Tibial nerve (tissue), 4 donors: ENCODE data around the gene RTP4. TPM values are rescaled to one million over a fixed set of nuclear protein-coding genes. Genes with fewer than 3 reads are reported as not detected.

Experiments used
- DNase-seq, 2 donors: peaks; one replicate each; pipeline ENCODE4 v3.0.0-alpha.2; 2019; ENCODE audit warnings: low spot score in 2 of 2
- H3K27ac ChIP-seq, 4 donors: fragments of 200-600 bp; sonication (generic) in 3 of 4; one replicate each; pipeline ENCODE4 v1.5.1; 2017 to 2019; ENCODE audit warnings: mild to moderate bottlenecking in 1 of 4
- H3K27me3 ChIP-seq, 2 donors: fragments of 200-600 bp; sonication (generic) in 1 of 2; one replicate each; pipeline versions ENCODE4 v1.5.1 to v1.6.0; 2017 to 2019
- H3K36me3 ChIP-seq, 3 donors: fragments of 200-600 bp; sonication (generic); one replicate each; pipeline ENCODE4 v1.5.1; 2018 to 2019
- H3K4me1 ChIP-seq, 4 donors: fragments of 200-600 bp; sonication (generic) in 3 of 4; one replicate each; pipeline ENCODE4 v1.5.1; 2017 to 2019
- H3K4me3 ChIP-seq, 4 donors: fragments of 200-600 bp; sonication (generic) in 3 of 4; one replicate each; pipeline ENCODE4 v1.5.1; 2017 to 2019; ENCODE audit warnings: mild to moderate bottlenecking in 1 of 4, moderate library complexity in 1 of 4
- H3K9me3 ChIP-seq, 4 donors: fragments of 200-600 bp; sonication (generic) in 3 of 4; one replicate each; pipeline ENCODE4 v1.5.1; 2017 to 2019
- EP300 ChIP-seq, 2 donors: sonication (generic); formaldehyde crosslinking; IDR thresholded peaks; one replicate each; pipeline ENCODE4 v1.6.1; 2017; ENCODE audit warnings: antibody characterized with exemption in 2 of 2, mild to moderate bottlenecking in 1 of 2
- POLR2A ChIP-seq, 2 donors: fragments of 450-650 bp; IDR thresholded peaks; one replicate each; pipeline ENCODE4 v1.6.1; 2017; ENCODE audit warnings: antibody characterized with exemption in 2 of 2, mild to moderate bottlenecking in 2 of 2, moderate library complexity in 2 of 2
- WGBS, 2 donors: methylation state at CpG; one replicate each; pipeline ENCODE4 v1.1.5; 2018; 5-methylcytosine and 5-hydroxymethylcytosine counted together
- total RNA-seq, 4 donors: library from RNA; depleted of rRNA; stranded (reverse); fragments of >200 nt; gene quantifications; one replicate each; pipeline ENCODE4 v1.1.0, GENCODE V29; 2016
- TF ChIP-seq, protein P1 (sequence below), 5 experiments: fragments of 200-600 bp in 3 of 5; fragments of 450-650 bp in 2 of 5; sonication (generic) in 3 of 5; IDR thresholded peaks; one replicate each; pipeline ENCODE4 v1.5.1; 2016 to 2019; ENCODE audit warnings: antibody characterized with exemption in 5 of 5, mild to moderate bottlenecking in 3 of 5, moderate library complexity in 2 of 5

RTP4 gene
- total RNA-seq, 4 donors from 2014 or later, result 0.60 to 3.7 (median 1.8) TPM

DNA sequence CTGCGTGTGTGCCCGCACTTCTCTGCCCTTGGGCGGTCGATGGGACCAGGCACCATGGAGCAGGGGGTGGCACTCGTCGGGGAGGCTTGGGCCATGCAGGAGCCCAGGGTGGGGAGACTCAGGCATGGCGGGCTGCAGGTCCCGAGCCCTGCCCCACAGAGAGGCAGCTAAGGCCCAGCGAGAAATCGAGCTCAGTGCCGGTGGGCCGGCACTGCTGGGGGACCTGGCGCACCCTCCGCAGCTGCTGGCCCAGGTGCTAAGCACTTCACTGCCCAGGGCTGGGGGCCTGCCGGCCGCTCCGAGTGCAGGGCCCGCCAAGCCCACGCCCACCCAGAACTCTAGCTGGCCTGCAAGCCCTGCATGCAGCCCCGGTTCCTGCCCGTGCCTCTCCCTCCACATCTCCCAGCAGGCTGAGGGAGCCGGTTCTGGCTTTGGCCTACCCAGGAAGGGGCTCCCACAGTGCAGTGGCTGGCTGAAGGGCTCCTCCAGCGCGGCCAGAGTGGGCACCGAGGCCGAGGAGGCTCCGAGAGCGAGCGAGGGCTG, 553 bp upstream of the RTP4 start:
- Histone ChIP-seq H3K27me3 (no peaks in the 10 kb centered on the region), H3K36me3 (peaks cover 0 to 23% (median 11%) of the 10 kb centered on the region in 3 donors), H3K4me3 (peak overlapping the region; percentile 22 to 62 (median 44)), H3K27ac (peak overlapping the region; percentile 65 to 94 (median 90)), H3K4me1 (peaks cover 0 to 19% (median 7%) of the 10 kb centered on the region in 4 donors), H3K9me3 (peaks cover 0 to 6% (median 0%) of the 10 kb centered on the region in 4 donors)
- WGBS, 2 donors, result 71 to 76% methylated on average over 16 to 21 of the region's 29 CpGs
- TF ChIP-seq EP300 (IDR thresholded peaks at IDR 0.05) (no peak), POLR2A (IDR thresholded peaks at IDR 0.05) (no peak)
- TF ChIP-seq, protein P1, sequence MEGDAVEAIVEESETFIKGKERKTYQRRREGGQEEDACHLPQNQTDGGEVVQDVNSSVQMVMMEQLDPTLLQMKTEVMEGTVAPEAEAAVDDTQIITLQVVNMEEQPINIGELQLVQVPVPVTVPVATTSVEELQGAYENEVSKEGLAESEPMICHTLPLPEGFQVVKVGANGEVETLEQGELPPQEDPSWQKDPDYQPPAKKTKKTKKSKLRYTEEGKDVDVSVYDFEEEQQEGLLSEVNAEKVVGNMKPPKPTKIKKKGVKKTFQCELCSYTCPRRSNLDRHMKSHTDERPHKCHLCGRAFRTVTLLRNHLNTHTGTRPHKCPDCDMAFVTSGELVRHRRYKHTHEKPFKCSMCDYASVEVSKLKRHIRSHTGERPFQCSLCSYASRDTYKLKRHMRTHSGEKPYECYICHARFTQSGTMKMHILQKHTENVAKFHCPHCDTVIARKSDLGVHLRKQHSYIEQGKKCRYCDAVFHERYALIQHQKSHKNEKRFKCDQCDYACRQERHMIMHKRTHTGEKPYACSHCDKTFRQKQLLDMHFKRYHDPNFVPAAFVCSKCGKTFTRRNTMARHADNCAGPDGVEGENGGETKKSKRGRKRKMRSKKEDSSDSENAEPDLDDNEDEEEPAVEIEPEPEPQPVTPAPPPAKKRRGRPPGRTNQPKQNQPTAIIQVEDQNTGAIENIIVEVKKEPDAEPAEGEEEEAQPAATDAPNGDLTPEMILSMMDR (IDR thresholded peaks at IDR 0.05), result no peak
- no peak for DNase-seq

GRCh38 chr3:187369089-187369447, 883 bp downstream of the RTP4 start:
- no peak for DNase-seq
- TF ChIP-seq, protein P1 (IDR thresholded peaks at IDR 0.05), result no peak
- TF ChIP-seq EP300 (IDR thresholded peaks at IDR 0.05) (no peak), POLR2A (IDR thresholded peaks at IDR 0.05) (no peak)
- H3K36me3 ChIP-seq, result peaks cover 0 to 38% (median 11%) of the 10 kb centered on the region in 3 donors
- H3K4me3 ChIP-seq, result peak overlapping the region; percentile 22 to 62 (median 44)
- WGBS, 2 donors, result 79 to 87% methylated on average over 1 of the region's 1 CpG
- H3K27me3 ChIP-seq, result no peaks in the 10 kb centered on the region
- H3K27ac ChIP-seq, result peak overlapping the region; percentile 65 to 94 (median 90)
- peaks cover 0 to 11% (median 0%) of the 10 kb centered on the region in 4 donors for H3K9me3 ChIP-seq
- peaks cover 0 to 19% (median 7%) of the 10 kb centered on the region in 4 donors for H3K4me1 ChIP-seq

- no peak for DNase-seq
- Histone ChIP-seq H3K4me1 (peaks cover 0 to 19% (median 7%) of the 10 kb centered on the region in 4 donors), H3K9me3 (peaks cover 0 to 11% (median 0%) of the 10 kb centered on the region in 4 donors), H3K36me3 (peaks cover 0 to 44% (median 11%) of the 10 kb centered on the region in 3 donors), H3K27ac (no peak overlapping the region), H3K27me3 (no peaks in the 10 kb centered on the region), H3K4me3 (no peak overlapping the region)
- TF ChIP-seq POLR2A (IDR thresholded peaks at IDR 0.05), result no peak
- TF ChIP-seq, protein P1 (IDR thresholded peaks at IDR 0.05), result no peak
- TF ChIP-seq EP300 (IDR thresholded peaks at IDR 0.05), result no peak
- 82 to 87% methylated on average over 3 of the region's 3 CpGs for WGBS, 2 donors
These were observed 1.9 kb downstream of the RTP4 start for GRCh38 chr3:187370051-187370450.

DNA sequence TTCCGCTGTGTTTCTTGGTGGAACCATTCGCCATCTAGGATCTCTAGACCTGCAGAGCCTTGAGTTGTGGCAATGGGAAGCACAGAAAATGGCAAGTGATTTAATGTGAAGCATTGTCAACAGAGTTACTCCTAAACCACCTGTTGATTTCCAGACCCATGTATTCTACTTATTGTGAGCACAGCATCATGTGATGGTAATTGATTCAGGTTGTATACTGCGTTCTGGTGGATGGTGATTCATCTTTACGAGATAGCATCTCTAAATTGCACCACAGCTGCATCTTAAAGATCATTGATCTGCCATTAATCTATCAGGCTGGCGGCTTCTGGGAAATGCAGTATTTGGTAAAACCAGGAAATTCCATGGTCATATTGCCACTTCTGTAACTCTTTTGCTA, 7.4 kb downstream of the RTP4 start:
- Histone ChIP-seq H3K36me3 (peaks cover 0 to 63% (median 9%) of the 10 kb centered on the region in 3 donors), H3K4me3 (no peak overlapping the region), H3K27me3 (no peaks in the 10 kb centered on the region), H3K4me1 (no peaks in the 10 kb centered on the region), H3K9me3 (peaks cover 0 to 14% (median 0%) of the 10 kb centered on the region in 4 donors), H3K27ac (no peak overlapping the region)
- no peak for DNase-seq
- TF ChIP-seq EP300 (IDR thresholded peaks at IDR 0.05) (no peak), POLR2A (IDR thresholded peaks at IDR 0.05) (no peak)
- TF ChIP-seq, protein P1 (IDR thresholded peaks at IDR 0.05), result no peak
- WGBS, 2 donors, result 77 to 96% methylated on average over 5 of the region's 5 CpGs

DNA sequence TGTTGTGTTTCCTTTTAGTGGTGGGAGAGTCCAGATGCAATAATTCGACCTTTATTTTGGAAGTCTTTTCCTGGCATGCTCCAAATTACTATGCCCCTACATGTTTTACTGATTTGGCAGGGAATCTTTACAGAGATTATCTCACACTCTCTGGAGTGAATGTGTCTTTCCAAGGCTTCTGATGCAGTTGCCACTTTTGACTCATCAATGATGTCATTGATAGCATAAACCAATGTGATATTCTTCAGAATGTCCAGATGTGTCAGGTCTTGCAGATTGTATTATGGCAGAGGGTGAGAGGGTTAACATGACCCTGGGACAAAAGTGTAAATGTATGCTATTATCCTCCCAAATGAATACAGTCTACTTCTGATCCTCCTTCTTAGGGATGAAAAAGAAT, 9.7 kb downstream of the RTP4 start:
- 91 to 100% methylated on average over 1 of the region's 1 CpG for WGBS, 2 donors
- no peak overlapping the region for H3K27ac ChIP-seq
- H3K4me3 ChIP-seq, result no peak overlapping the region
- H3K36me3 ChIP-seq, result peaks cover 0 to 40% (median 0%) of the 10 kb centered on the region in 3 donors
- DNase-seq, result no peak
- no peak for TF ChIP-seq POLR2A (IDR thresholded peaks at IDR 0.05)
- TF ChIP-seq, protein P1 (IDR thresholded peaks at IDR 0.05), result no peak
- TF ChIP-seq EP300 (IDR thresholded peaks at IDR 0.05), result no peak
- peaks cover 0 to 7% (median 0%) of the 10 kb centered on the region in 4 donors for H3K9me3 ChIP-seq
- H3K4me1 ChIP-seq, result no peaks in the 10 kb centered on the region
- no peaks in the 10 kb centered on the region for H3K27me3 ChIP-seq
